WI38 (cell line): ENCODE results near the gene GTF2H2.
"Not testable (repeated sequence)": the region's sequence is repeated elsewhere in the genome, so short reads cannot be mapped to it uniquely, and the experiment has no call there.

Experiments used
- H3K4me3 ChIP-seq: 2 replicates; pipeline ENCODE4 v1.5.1; 2011; ENCODE audit warnings: low read depth, mild to moderate bottlenecking, control low read depth, low read length

The GTF2H2 gene

GRCh38 chr5:71067262-71067928 is at the start of gene GTF2H2:
GTF2H2 (minus strand) TSS chr5:71067676; CDS start chr5:71062763, 4,913 bp downstream.
- H3K4me3 ChIP-seq: not testable (repeated sequence)

DNA sequence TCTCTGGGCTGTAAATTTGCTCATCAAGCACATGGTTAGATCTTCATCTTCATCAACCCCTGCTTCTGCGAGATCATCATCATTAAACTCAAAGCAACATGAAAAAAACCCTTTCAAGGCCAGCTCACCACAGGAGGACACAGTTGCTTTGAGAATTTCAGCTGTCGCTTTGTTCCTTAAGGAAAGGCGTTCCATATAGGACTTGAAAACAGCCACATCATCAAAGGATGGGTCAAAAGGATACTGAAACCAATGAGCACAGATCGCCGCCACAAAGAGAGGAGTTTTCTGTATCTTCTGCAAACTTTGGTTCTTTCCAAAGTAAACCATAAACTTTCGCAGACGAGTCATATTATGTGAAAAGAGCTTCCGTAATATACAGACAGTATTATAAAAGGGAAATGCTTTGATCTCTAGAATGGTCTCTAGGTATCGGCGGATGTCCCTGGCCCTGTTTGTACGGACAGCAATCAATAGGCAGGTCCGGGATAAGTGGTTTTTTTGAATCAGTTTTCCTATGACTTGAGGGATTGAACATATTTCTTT is 42.3 kb upstream of the GTF2H2 start:
- not testable (repeated sequence) for H3K4me3 ChIP-seq

DNA sequence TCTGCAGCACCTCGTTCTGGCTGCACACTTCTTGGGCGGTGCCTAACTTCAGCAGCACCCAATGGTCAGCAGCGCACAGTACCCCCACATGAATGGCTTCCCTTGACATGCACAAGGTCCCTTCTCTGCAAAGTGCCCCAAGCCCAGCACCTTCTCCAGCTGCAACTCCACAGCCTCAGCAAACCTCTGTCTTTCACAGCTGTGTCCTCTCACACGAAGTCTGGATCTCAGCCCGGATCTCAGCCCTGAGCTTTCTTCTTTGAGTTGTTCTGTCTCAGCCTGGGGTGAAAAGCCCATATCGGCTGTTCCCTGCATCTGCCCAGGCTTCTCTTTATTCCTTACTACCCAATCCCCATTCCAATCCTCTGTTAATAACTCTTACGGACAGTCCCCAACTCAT is 32.5 kb upstream of the GTF2H2 start:
- H3K4me3 ChIP-seq: not testable (repeated sequence)

DNA sequence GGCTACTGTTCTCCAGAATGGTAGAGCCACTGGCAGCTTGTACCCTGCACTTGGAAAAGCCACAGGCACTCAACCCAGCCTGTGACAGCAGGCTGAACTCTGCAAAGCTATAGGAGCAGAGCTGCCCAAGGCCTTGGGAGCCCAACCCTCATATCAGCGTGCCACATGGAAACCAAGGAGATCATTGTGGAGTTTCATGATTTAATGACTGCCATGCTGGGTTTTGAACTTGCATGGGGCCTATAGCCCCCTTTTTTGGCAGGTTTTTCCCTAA is 30.4 kb upstream of the GTF2H2 start:
- not testable (repeated sequence) for H3K4me3 ChIP-seq

DNA sequence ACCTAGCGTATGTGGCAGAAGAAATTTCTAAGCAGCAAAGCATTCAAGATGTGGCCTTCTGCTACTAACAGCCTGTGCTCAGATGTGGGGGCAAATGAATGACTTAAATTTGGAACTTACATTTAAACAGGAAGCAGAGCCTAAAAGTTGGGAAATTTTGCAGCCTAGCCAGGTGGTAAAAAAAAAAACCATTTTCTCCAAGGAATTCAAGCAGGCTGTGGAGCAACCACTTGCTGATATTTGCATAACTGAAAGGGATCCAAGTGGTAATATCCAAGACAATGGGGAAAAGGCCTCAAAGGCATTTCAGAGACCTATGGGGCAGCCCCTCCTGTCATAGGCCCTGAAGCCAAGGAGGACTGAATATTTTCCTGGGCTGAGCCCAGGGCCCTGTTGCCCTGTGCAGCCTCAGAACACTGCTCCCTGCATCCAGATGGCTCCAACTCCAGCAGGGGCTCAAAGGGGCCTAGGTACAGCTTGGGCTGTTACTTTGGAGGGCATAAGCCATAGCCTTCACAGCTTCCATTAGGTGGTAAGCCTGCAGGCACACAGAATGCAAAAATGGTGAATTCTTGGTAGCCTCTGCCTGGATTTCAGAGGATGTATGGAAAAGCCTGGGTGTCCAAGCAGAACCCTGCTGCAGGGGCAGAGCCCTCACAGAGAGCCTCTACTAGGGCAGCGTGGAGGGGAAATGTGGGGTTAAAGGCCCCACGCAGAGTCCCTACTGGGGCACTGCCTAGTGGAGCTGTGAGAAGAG is 29.9 kb upstream of the GTF2H2 start:
- not testable (repeated sequence) for H3K4me3 ChIP-seq

GRCh38 chr5:71089773-71090172 is 22.3 kb upstream of the GTF2H2 start:
- H3K4me3 ChIP-seq: not testable (repeated sequence)

DNA sequence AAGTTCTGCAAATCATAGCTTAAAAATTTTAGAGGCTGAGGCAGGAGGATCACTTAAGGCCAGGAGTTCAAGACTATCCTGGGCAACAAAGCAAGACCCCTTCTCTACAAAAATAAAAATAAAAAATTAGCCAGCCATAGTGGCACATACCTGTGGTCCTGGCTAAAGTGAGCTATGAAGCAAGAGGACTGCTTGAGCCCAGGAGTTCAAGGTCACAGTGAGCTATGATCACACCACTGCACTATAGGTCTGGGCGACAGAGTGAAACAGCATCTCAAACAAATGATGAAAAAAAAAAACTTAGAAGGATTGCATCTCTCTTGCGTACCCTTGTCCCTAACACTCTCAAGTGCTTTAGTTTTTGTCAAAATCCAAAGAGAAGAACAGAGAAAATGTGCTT is 21.3 kb upstream of the GTF2H2 start:
- not testable (repeated sequence) for H3K4me3 ChIP-seq

DNA sequence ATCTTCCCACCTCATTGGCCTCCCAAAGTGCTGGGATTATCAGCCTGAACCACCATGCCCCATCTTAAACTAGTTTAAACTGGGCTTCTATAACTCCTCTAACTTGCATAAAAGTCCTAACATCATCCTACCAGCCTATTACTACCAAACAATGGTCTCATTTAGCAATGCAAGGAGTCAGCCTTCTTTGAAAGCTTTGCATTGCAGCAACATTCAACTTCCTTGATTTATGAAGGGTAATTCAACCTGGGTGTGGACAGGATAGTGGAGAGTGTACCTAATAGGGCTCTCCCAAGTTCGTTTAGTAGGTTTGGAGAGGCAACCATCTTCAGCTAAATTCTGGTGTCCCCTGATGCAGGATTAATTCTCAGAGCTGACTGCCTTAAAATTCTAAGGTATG is 18.7 kb upstream of the GTF2H2 start:
- H3K4me3 ChIP-seq: not testable (repeated sequence)

- H3K4me3 ChIP-seq: not testable (repeated sequence)
Measured at GRCh38 chr5:71084280-71085063, 17.0 kb upstream of the GTF2H2 start.

DNA sequence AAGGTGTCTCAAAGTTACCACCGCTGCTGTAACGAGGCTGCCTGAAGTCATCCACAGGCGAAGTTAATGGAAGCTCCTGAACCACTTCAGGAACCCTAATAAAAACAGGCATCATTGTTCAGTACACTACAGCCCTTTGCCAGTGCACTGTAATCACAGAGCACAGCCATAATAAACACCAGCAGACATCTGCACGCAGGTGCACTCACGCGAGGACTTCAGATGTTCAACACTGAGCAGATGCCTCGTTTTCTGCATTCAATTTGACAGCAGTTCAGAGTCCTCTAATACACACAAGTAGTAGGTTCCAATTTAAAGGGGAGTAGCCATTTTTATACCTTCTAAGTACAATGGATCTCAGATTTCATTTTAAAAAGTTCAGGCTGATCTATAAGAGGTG is 15.4 kb upstream of the GTF2H2 start:
- not testable (repeated sequence) for H3K4me3 ChIP-seq

- not testable (repeated sequence) for H3K4me3 ChIP-seq
Measured at GRCh38 chr5:71082340-71082739, 14.9 kb upstream of the GTF2H2 start.

DNA sequence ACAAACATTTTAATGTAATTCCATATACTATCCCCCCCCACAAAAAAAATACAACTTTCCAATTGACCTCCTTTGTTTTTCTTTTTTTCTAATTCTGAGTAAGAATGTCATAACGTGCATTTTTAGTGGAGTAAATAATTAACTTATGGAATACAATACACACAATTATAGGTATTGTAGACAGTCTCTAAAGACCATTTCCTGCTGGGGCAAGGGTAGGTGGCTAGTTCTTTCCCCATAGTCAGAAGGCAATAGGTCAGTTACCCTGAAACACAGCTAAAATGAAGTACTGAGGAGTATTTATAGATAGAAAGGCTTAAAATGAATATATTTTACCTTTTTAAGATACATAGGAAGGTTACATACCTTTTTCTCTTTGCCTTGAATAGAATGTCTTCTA is 6.2 kb downstream of the GTF2H2 start:
- H3K4me3 ChIP-seq: not testable (repeated sequence)

GRCh38 chr5:71059426-71059825 is 8.1 kb downstream of the GTF2H2 start:
- not testable (repeated sequence) for H3K4me3 ChIP-seq

- H3K4me3 ChIP-seq: not testable (repeated sequence)
Measured at GRCh38 chr5:71044808-71045207, 22.7 kb downstream of the GTF2H2 start.

DNA sequence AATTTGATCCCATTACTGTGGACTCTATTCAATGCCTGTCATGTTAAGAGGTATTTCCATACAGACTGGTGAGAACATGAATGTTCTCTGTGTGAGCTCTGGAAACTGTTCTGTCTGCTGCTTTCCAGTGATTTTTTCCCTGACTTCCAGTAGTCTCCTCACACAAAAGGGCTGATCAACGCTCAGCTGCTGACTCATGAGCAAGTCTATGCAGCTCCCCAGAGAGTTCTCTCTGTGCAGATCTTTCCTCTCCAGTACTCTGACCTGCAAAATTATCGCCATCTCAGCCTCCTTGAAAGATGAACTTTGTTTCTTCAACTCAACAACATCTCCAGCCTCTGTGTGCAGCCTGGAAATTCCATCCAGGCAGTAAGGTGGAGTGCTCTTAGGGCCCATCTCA is 23.3 kb downstream of the GTF2H2 start:
- not testable (repeated sequence) for H3K4me3 ChIP-seq

DNA sequence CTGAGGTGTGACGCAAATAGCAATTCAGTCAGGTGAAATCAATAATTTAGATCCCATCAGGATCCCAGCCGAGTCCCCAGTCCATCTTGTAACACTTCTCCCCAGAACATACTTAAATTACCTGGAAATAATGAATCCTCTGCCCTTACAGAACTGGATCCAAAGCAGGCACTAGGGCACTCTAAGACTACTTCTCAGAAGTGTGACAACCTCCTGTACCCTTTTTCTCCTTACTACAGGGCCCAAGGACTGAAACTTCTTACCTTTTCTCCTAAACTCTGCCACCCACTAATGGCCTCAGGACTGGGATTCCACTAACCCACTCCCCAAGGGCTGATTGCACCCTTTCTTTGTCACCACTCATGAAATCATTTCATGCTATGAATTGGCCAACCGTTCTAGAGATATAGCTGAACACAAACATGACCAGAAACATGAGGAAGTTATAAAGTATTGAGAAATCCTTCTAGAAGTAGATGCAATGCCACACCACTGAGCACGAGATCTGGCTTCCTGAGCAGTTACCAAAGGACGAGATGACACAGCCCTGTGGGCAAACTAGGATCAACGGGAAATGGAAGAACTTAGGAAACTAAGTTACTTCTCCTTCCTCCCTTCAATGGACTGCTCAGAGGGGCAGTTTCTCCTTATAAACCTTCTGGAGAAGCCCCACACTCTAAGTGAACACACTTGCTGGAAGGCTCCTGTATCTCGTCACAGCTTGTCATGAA is 36.3 kb downstream of the GTF2H2 start:
- H3K4me3 ChIP-seq: not testable (repeated sequence)

DNA sequence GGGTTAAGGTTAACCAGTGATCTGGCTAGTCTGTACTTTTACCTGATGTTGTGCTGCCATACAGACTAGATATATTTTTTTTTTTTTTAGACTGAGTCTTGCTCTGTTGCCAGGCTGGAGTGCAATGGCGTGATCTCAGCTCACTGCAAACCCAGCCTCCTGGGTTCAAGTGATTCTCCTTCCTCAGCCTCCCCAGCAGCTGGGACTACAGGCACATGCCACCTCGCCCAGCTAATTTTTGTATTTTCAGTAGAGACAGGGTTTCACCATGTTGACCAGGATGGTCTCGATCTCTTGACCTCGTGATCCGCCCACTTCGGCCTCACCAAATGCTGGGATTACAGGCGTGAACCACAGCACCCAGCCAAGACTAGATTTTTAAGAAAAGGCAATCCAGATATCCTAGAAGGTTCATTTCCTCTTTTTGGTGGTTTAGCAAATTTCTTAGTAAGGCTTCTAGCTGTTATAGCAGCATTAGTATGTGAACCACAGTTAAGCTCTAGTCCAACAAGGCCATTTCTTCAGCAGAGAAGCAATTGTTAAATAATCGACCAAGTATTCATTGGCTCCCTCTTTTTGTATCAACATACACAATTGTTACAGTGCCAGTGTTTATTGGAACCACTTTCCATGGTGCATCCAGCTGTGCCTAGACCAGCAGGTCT is 42.1 kb downstream of the GTF2H2 start, which contains the start of gene NAIP:
NAIP (minus strand) TSS at position 51 of the 665 bp plus-strand sequence. CDS start 12,424 bp downstream, outside the sequence.
- H3K4me3 ChIP-seq: not testable (repeated sequence)

- not testable (repeated sequence) for H3K4me3 ChIP-seq
Measured at GRCh38 chr5:71020643-71021042, 46.8 kb downstream of the GTF2H2 start.

DNA sequence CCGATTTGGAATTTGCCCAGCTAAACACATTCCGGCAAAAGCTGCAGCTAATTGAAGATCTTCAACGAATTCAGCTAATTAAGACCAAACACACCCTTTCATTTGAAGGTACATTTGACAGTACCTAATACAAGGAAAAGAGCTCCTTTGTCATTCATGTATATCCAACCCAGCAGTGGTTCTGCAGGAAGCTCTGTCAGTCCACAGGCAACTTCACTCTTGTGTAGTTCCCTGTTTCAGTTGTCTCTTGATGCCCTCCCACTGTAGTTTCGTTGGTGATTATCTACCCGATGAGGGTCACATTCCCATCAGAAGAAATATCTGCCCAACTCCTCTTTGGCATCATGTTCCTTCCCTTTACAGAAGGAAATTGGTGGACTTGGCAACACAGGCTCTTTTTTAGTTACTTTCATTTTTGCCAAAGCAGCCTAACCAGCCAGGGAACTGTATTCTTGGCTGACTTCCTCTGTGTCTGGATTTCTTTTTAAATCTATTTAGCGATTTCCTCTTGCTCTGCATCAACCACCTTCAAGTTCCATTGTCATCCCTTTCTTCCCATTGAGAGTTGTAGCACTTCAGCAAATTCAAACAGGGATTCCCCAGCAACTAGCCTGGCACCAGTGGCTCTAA is 49.0 kb downstream of the GTF2H2 start:
- H3K4me3 ChIP-seq: not testable (repeated sequence)
